GM18507 (cell line): ENCODE measurements around the gene TBC1D5.
"Not testable (repeated sequence)": the region's sequence is repeated elsewhere in the genome, so short reads cannot be mapped to it uniquely, and the experiment has no call there.

Experiments used
- DNase-seq: peaks from one replicate; pipeline ENCODE4 v3.0.0; 2011; ENCODE audit warnings: low read depth; ENCODE audit not compliant: insufficient read length; ENCODE audit errors: extremely low spot score
- FAIRE-seq: peaks from 2 replicates; lab custom pipeline; 2011; peaks lifted over from hg19 to GRCh38; lab: Jason Lieb, UNC

Gene TBC1D5, protein sequence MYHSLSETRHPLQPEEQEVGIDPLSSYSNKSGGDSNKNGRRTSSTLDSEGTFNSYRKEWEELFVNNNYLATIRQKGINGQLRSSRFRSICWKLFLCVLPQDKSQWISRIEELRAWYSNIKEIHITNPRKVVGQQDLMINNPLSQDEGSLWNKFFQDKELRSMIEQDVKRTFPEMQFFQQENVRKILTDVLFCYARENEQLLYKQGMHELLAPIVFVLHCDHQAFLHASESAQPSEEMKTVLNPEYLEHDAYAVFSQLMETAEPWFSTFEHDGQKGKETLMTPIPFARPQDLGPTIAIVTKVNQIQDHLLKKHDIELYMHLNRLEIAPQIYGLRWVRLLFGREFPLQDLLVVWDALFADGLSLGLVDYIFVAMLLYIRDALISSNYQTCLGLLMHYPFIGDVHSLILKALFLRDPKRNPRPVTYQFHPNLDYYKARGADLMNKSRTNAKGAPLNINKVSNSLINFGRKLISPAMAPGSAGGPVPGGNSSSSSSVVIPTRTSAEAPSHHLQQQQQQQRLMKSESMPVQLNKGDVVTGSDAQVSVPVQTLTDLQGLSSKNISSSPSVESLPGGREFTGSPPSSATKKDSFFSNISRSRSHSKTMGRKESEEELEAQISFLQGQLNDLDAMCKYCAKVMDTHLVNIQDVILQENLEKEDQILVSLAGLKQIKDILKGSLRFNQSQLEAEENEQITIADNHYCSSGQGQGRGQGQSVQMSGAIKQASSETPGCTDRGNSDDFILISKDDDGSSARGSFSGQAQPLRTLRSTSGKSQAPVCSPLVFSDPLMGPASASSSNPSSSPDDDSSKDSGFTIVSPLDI

DNA sequence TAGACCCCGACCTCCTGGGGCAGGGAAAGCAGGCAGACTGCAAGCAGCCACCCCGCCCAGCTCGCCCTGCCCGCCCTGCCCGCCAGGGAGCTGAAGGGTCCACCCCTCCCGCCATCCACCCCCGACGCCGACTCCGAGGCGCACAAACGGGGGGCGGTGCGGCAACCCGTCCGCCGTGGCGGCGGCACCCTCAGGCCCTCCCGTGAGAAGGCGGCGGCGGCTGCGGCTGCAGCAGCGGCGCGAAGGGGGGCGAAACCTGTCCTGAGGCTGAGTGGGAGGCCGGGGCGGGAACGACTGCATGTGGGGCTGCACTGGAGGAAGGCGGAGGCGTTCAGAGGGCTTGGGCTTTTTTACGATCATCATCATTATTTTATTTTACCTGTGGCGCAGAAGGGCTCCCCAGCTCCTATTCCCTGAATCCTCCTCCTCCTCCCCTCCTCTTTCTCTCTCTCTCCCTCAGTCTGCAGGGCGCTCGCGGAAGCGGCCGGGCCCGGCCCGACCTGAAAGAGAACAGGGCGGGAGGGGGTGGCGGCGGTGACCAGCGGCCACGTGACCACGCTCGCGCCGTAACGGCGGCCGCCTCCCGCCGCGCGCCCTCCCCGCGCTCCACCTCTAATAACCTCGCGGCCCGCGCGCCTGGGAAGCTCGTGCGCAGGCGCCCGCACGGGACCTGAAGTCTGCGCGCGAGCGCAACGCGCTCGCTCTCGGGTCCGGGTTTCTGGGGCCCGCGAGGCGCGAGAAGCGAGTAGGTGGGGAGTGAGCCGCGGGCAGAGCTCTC, at the start of gene TBC1D5:
Gene TBC1D5 (minus strand): TSS at position 530 of the 778 bp plus-strand sequence. CDS start 234,061 bp downstream, outside the sequence.
- DNase-seq = peak; percentile 85
- no peak for FAIRE-seq

DNA sequence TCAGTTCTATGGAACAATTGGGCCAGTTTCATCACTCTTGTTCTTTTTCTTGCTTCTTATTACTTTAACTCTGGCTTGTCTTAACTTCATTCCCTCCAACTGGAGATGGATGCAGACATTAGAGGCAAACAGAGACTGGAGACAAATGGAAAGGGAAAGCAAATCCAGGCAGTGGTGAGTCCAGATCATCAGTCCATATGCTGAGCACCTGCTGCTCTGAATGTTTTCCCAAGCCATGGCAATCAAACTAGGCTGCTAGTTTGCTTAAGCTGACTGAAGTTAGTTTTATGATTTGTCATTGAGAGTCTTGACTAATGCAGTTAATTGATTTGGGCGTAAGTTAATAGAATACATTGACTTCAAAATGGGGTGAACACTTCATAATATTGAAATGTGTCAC, 41.0 kb upstream of the TBC1D5 start:
- no peak for DNase-seq
- no peak for FAIRE-seq

DNA sequence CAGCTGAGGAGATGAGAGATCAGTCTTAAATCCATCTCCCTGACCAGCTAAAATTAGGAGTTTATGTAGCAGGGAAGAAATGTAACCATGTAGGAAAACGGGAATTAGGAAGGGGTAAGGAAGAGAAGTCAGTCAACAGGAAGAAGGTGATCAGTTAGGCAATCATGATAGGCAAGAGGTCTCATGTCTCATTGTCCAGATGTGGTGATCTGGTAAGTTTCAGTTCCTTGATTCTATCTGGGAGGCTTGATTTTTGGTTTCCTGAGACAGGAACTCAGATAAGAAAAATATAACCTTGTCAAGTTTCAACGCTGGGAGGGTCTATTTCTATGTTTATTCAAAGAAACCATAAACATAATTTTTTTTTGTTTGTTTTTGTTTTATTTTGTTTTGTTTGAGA, 40.3 kb upstream of the TBC1D5 start:
- DNase-seq (no peak), FAIRE-seq (peak; percentile 41)

DNA sequence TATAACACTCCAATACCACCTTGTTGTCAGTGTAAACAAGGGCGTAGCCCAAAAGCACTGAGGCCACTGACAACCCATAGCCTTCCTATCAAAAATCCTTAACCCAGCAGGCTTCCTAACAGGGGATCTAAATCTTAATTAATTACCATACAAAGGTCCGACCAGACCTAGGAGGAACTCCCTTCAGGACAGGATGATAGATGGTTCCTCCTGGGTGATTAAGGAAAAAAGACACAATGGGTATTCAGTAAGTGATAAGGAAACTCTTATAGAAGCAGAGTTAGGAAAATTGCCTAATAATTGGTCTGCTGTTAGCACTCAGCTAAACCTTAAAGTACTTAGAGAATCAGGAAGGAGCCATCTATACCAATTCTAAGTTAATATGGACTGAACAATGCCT, 37.9 kb upstream of the TBC1D5 start:
- not testable (repeated sequence) for FAIRE-seq, DNase-seq

DNA sequence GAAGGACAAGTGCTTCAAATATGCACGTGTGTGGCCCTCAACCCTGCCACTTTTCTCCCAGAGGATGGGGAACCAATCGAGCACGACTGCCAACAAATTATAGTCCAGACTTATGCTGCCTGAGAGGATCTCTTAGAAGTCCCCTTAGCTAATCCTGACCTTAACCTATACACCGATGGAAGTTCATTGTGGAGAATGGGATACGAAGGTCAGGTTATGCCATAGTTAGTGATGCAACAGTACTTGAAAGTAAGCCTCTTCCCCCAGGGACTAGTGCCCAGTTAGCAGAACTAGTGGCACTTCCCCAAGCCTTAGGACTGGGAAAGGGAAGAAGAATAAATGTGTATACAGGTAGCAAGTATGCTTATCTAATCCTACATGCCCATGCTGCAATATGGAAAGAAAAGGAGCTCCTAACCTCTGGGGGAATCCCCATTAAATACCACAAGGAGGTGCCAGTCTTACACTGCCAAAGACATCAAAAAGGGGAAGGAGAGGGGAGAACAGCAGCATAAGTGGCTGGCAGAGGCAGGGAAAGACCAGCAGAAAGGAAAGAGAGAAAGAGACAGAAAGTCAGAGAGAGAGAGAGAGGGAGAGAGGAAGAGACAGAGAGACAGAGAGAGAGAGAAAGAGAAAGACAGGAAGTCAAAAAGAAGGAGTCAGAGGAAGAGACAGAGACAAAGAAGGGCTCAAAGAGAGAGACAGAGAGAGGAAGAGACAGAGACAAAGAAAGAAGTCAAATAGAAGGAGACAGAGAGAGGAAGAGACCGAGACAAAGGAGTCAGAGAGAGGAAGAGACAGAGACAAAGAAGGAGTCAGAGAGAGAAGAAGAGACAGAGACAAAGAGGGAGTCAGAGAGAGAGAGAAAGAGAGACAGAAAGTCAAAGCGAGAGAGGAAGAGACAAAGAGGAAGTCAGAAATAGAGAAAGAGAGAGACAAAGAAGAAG, 37.1 kb upstream of the TBC1D5 start:
- DNase-seq = not testable (repeated sequence)

DNA sequence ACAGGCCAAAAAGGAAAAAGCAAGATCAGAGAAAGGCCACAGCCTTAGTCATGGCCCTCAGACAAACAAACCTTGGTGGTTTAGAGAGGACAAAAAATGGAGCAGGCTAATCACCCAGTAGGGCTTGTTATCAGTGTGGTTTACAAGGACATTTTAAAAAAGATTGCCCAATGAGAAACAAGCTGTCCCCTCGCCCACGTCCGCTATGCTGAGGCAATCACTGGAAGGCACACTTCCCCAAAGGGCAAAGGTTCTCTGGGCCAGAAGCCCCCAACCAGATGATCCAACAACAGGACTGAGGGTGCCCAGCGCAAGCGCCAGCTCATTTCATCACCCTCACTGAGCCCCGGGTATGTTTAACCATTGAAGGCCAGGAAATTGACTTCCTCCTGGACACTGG, 34.9 kb upstream of the TBC1D5 start:
- not testable (repeated sequence) for FAIRE-seq, DNase-seq

More for the DNA sequence above, 37.1 kb upstream of the TBC1D5 start:
- FAIRE-seq = not testable (repeated sequence)

DNA sequence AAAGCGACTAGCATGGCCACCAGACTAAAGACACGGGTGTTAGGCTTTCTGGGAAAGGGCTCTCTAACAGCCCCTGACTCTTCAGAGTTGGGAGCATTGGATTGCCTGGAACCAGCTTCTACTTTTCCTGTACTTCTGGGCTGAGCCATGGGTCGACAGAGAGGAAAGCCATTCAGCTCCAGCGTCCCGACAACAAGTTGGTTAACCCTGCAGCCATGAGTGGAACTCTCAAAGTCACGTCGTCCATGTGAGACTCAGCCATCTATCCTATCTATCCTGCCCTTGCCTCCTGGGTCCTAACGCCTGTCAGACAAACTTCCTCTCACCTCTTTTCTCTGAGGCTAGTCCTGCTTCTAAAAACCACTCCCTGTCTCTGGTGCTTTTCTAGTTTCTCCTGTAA, 32.6 kb upstream of the TBC1D5 start:
- DNase-seq (no peak), FAIRE-seq (no peak)

DNA sequence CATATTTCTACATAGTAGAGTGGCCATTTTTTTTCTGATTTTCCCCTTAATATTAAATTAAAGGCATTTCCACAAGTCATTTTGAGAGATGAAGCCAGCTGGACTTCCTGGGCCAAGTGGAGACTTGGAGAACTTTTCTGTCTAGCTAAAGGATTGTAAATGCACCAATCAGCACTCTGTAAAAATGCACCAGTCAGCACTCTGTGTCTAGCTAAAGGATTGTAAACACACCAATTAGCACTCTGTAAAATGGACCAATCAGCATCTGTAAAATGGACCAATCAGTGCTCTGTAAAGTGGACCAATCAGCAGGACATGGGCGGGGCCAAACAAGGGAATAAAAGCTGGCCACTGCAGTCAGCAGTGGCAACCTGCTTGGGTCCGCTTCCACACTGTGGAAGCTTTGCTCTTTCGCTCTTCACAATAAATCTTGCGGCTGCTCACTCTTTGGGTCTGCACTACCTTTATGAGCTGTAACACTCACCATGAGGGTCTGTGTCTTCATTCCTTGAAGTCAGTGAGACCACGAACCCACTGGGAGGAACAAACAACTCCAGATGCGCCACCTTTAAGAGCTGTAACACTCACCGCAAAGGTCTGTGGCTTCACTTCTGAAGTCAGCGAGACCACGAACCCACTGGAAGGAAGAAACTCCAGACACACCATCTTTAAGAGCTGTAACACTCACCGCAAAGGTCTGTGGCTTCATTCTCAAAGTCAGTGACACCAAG, 31.9 kb upstream of the TBC1D5 start:
- not testable (repeated sequence) for DNase-seq, FAIRE-seq

DNA sequence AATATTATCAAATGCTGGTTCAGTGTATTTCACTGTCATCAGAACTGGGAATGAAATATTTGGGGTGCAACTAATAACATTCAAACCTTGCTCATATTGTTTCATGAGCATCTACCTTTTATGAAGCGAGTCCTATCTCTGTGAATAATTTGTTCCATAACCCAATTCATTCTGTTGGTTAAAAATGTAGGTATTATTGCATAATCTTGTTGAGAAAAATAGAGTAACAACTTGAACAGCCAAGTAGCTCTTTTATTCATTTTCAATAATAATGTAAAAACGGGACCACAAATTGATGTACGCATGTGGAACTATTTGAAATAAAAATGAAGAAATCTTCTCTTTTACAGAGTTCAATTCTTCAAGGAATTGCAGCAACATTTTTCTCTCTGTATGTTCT, 30.1 kb upstream of the TBC1D5 start:
- no peak for DNase-seq
- FAIRE-seq = no peak

DNA sequence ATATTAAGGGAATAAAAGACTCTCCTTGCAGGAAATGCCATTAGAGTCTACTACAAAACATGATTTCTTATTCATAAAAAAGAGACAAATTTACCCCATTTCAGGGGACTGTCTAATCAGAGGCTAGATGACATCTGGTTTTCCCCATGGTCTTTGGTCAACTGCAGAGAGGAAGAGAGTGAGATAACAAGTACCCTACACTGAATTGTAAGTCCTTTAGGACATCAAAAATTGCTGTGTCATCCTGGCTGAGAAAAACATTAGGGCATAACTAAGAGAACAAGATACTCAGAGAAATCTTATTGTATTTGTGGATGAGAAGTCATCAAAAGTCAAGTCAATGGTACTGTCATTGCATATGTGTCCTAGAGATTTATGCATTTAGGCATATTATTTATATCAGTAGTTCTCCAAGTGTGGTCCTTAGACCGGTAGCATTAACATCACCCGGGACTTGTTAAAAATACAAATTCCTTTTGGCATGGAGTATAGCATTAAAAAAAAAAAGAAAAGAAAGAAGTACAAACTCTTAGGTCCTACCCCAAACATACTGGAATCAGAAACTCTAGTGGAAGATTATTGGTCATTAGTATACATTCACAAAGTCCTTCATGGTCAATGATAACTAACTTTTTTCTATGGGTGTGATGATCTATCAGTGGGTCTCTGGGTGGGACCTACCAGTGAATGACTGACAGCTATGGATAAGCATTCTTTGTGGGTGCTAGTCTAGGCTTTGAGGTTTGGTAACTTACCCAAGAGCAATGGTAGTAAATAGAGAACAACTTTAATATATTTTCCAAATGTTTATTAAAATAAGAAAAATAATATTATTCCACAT, 29.0 kb upstream of the TBC1D5 start:
- peak; percentile 48 for FAIRE-seq
- DNase-seq = no peak

DNA sequence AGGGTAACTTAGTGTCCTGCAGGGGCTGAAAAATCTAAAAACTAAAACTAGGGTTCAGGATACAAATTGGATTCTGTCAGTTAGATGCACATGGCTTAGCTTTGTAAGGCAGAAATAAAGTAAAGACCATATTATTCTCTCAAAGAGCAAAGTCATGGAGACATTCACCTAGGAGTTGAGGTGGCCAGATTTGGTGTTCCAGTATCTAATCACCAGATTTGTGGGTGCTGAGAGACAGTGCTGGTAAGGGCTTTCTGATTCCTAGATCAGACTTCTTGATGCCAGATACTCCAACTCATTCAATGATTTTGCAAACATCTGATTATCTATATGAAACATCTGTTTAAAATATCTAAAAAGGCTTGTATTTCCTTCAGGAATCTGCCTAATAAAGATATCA, 28.3 kb upstream of the TBC1D5 start:
- FAIRE-seq = no peak

DNA sequence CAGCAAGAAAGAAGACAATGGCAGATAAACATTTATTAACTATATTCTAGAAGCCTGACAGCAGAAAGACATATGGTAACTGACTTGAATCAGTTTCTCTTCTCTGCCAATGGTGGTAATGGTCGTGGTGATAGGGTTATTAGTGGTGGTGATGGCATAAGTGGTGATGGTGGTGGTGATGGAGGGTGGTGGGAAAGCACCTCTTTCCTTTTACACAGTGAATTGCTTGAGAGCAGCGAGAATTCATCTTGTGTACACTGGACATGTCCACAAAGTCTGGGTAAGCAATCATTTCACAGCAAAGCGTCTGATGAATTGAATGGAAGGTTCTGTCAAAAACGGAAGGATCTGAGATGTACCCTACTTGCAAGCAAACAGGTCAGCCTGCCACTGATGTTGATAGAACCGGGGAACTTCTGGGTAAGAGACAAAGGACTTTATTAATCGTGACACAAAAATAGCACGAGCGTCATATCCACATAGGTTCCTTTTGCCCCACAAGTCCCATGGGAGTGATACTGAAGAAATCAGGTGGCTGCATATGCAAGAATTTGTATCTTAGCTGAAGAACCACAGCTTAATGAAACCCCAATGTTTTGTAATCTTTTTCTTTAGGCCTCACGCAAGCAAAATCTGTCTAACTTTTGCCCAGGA, 23.5 kb upstream of the TBC1D5 start:
- FAIRE-seq (peak; percentile 73), DNase-seq (no peak)

More for the DNA sequence above, 28.3 kb upstream of the TBC1D5 start:
- no peak for DNase-seq

DNA sequence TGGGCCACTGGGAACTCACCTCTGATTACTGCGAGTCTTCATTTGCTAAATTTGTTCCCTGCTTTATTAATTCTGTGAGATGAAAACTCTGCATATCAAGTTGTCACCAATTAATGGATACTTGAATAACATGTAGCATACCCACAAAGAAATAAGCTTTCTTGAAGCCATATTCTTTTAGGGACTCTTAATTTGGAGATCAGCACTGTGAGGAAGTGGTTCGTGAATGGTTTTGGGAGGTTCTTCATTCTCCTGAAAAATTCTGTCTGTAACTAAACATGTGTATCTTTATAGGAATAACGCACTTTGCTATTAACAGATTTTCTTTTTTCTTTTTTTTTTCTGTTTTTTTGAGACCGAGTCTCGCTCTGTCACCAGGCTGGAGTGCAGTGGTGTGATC, 19.1 kb upstream of the TBC1D5 start:
- no peak for DNase-seq
- FAIRE-seq = no peak

DNA sequence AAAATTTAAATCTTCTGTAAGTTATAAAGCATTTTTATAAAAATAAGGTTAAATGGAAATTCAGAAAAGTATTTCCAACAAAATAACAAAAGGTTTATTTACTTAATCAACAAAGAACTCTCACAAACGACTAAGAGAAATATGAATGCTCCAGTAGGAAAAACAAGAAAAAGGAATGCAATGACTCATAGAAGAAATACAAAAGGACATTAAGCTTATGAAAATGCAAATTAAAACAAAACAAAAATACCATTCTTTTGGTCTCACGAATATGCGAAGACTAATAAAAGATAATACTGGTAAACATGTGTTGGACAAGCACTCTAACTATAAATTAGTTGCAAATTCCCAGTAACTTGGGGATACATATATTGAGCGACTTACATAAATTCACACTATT, 17.5 kb upstream of the TBC1D5 start:
- DNase-seq = no peak
- FAIRE-seq = no peak

DNA sequence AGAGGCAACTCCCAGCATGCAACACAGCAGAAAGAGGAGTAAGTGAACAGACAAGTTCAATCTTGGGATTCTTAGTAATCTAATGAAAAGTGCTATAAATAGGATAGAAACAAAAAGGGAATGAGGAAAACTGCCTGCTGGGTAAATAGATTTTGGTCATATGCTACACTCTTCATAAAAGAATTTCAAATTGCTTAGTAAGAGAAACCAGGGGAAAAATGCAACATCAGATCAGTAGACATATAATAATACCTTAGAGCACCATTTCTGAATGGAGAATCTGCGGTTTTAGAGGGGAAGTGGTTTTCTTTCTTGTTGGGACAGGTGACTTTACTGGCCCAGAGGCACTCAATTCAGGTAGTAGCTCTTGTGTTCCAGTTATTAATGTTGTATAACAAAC, 13.4 kb upstream of the TBC1D5 start:
- peak; percentile 41 for FAIRE-seq
- no peak for DNase-seq

DNA sequence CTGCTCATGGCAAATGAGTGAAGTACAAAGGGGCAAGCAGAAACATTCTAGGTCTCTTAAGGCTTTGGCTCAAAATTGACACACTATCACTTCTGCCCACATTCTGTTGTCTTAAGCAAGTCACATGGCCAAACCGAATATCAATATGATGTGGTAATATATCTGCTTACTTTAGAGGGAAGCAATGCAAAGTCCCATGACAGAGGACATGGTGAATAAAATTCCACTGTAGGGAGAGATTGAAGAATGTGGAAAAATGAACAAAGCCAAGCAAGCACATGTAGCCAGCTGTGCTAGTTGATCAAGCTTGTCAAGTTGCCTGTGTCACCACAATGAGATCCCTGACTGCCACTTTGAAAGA, 11.2 kb upstream of the TBC1D5 start:
- no peak for DNase-seq
- no peak for FAIRE-seq
